ENCODE data around the gene BRAF. TPM values are rescaled to one million over a fixed set of nuclear protein-coding genes. Genes with fewer than 3 reads are reported as not detected.
"Not testable (repeated sequence)": the region's sequence is repeated elsewhere in the genome, so short reads cannot be mapped to it uniquely, and the experiment has no call there.

Gene BRAF
- total RNA-seq, 2 donors from 2014 or later, result 45.7 to 46.7 TPM

GRCh38 chr7:140678816-140679130 is 246.0 kb downstream of the BRAF start:
- Histone ChIP-seq H3K9me3 (ENCODE audit: control insufficient read depth, low read length) (no peaks in the 10 kb centered on the region), H3K36me3 (ENCODE audit: control insufficient read depth, insufficient read depth, low read length) (peaks cover 16% of the 10 kb centered on the region), H3K9ac (ENCODE audit: extremely low read depth, low read length, poor library complexity, severe bottlenecking) (no peak overlapping the region), H3K27ac (ENCODE audit: low read depth, low read length) (no peak overlapping the region), H3K4me3 (ENCODE audit: low read length) (no peak overlapping the region), H3K27me3 (ENCODE audit: control insufficient read depth, insufficient read depth, low read length, poor library complexity, severe bottlenecking) (no peaks in the 10 kb centered on the region), H3K4me1 (ENCODE audit: control insufficient read depth, insufficient read depth, low read length) (peaks cover 5% of the 10 kb centered on the region)
- no peak for DNase-seq
- Mint-ChIP-seq H3K4me3 (no peak overlapping the region), H3K27me3 (ENCODE audit: insufficient read depth) (peaks cover under 1% of the 10 kb centered on the region), H3K27ac (no peak overlapping the region), H3K36me3 (ENCODE audit: low read depth) (peaks cover 21% of the 10 kb centered on the region), H3K9me3 (no peaks in the 10 kb centered on the region), H3K4me1 (peaks cover 6% of the 10 kb centered on the region)
- no peak for TF ChIP-seq CTCF (conservative IDR thresholded peaks at IDR 0.05)
- 82 to 89% methylated on average over 3 to 7 of the region's 7 CpGs for WGBS, 2 experiments (ENCODE audit: insufficient coverage in 1 of 2, insufficient read length in 1 of 2)

GRCh38 chr7:140678081-140678815 is 246.5 kb downstream of the BRAF start:
- H3K4me3 ChIP-seq (ENCODE audit: low read length), result no peak overlapping the region
- H3K4me1 ChIP-seq (ENCODE audit: control insufficient read depth, insufficient read depth, low read length), result peaks cover 2% of the 10 kb centered on the region
- no peak overlapping the region for H3K27ac ChIP-seq (ENCODE audit: low read depth, low read length)
- H3K9me3 ChIP-seq (ENCODE audit: control insufficient read depth, low read length), result no peaks in the 10 kb centered on the region
- Mint-ChIP-seq H3K27ac (no peak overlapping the region), H3K4me1 (peaks cover 2% of the 10 kb centered on the region), H3K4me3 (no peak overlapping the region), H3K27me3 (ENCODE audit: insufficient read depth) (peaks cover 4% of the 10 kb centered on the region), H3K36me3 (ENCODE audit: low read depth) (peaks cover 21% of the 10 kb centered on the region), H3K9me3 (no peaks in the 10 kb centered on the region)
- H3K36me3 ChIP-seq (ENCODE audit: control insufficient read depth, insufficient read depth, low read length), result peaks cover 16% of the 10 kb centered on the region
- 95 to 96% methylated on average over 15 to 20 of the region's 20 CpGs for WGBS, 2 experiments (ENCODE audit: insufficient coverage in 1 of 2, insufficient read length in 1 of 2)
- peak; percentile 33 for DNase-seq
- H3K27me3 ChIP-seq (ENCODE audit: control insufficient read depth, insufficient read depth, low read length, poor library complexity, severe bottlenecking), result no peaks in the 10 kb centered on the region
- TF ChIP-seq CTCF (conservative IDR thresholded peaks at IDR 0.05), result no peak
- no peak overlapping the region for H3K9ac ChIP-seq (ENCODE audit: extremely low read depth, low read length, poor library complexity, severe bottlenecking)

GRCh38 chr7:140677496-140677895 is 247.2 kb downstream of the BRAF start:
- Histone ChIP-seq H3K36me3 (ENCODE audit: control insufficient read depth, insufficient read depth, low read length) (peaks cover 16% of the 10 kb centered on the region), H3K4me1 (ENCODE audit: control insufficient read depth, insufficient read depth, low read length) (peaks cover 2% of the 10 kb centered on the region), H3K27me3 (ENCODE audit: control insufficient read depth, insufficient read depth, low read length, poor library complexity, severe bottlenecking) (no peaks in the 10 kb centered on the region), H3K9me3 (ENCODE audit: control insufficient read depth, low read length) (no peaks in the 10 kb centered on the region), H3K4me3 (ENCODE audit: low read length) (no peak overlapping the region), H3K9ac (ENCODE audit: extremely low read depth, low read length, poor library complexity, severe bottlenecking) (no peak overlapping the region), H3K27ac (ENCODE audit: low read depth, low read length) (no peak overlapping the region)
- Mint-ChIP-seq H3K4me1 (peaks cover 2% of the 10 kb centered on the region), H3K27ac (no peak overlapping the region), H3K27me3 (ENCODE audit: insufficient read depth) (peaks cover 4% of the 10 kb centered on the region), H3K36me3 (ENCODE audit: low read depth) (peaks cover 21% of the 10 kb centered on the region), H3K4me3 (no peak overlapping the region), H3K9me3 (no peaks in the 10 kb centered on the region)
- WGBS, 2 experiments (ENCODE audit: insufficient coverage in 1 of 2, insufficient read length in 1 of 2), result 84% methylated on average over 3 of the region's 3 CpGs; no CpG with 5 or more reads in 1 of the 2 experiments
- TF ChIP-seq CTCF (conservative IDR thresholded peaks at IDR 0.05), result no peak
- no peak for DNase-seq

GRCh38 chr7:140676956-140677355 is 247.8 kb downstream of the BRAF start:
- H3K27ac ChIP-seq (ENCODE audit: low read depth, low read length); H3K4me1 Mint-ChIP-seq; H3K4me1 ChIP-seq (ENCODE audit: control insufficient read depth, insufficient read depth, low read length); DNase-seq; H3K27me3 Mint-ChIP-seq (ENCODE audit: insufficient read depth); H3K27ac Mint-ChIP-seq; H3K9ac ChIP-seq (ENCODE audit: extremely low read depth, low read length, poor library complexity, severe bottlenecking); H3K4me3 Mint-ChIP-seq; H3K9me3 Mint-ChIP-seq; H3K27me3 ChIP-seq (ENCODE audit: control insufficient read depth, insufficient read depth, low read length, poor library complexity, severe bottlenecking); H3K4me3 ChIP-seq (ENCODE audit: low read length); H3K9me3 ChIP-seq (ENCODE audit: control insufficient read depth, low read length): not testable (repeated sequence)
- H3K36me3 Mint-ChIP-seq (ENCODE audit: low read depth), result peaks cover 21% of the 10 kb centered on the region
- H3K36me3 ChIP-seq (ENCODE audit: control insufficient read depth, insufficient read depth, low read length), result peaks cover 16% of the 10 kb centered on the region
- WGBS, 2 experiments (ENCODE audit: insufficient coverage in 1 of 2, insufficient read length in 1 of 2), result 85 to 94% methylated on average over 7 to 11 of the region's 11 CpGs

All from endodermal cell (in vitro differentiated cells).